Measurements from ENCODE around the gene NCAM2.

Gene NCAM2

GRCh38 chr21:21159253-21159899 is 161.2 kb downstream of the NCAM2 start:
- no peak overlapping the region for H3K9ac ChIP-seq (ENCODE audit: low read depth in 1 of 2, low read length in 2 of 2)
- no peaks in the 10 kb centered on the region for H3K9me3 ChIP-seq (ENCODE audit: control insufficient read depth in 2 of 2, low read length in 2 of 2)
- no peaks in the 10 kb centered on the region for H3K36me3 ChIP-seq (ENCODE audit: control insufficient read depth in 2 of 2, insufficient read depth in 2 of 2, low read length in 2 of 2)
- H3K27me3 ChIP-seq (ENCODE audit: control insufficient read depth in 2 of 2, insufficient read depth in 2 of 2, low read length in 2 of 2) = no peaks in the 10 kb centered on the region
- H3K4me1 ChIP-seq (ENCODE audit: control insufficient read depth in 2 of 2, insufficient read depth in 2 of 2, low read length in 2 of 2) = no peaks in the 10 kb centered on the region
- H3K4me3 ChIP-seq (ENCODE audit: low read length in 2 of 2) = no peak overlapping the region
- H3K27ac ChIP-seq (ENCODE audit: low read depth in 2 of 2, low read length in 2 of 2) = no peak overlapping the region

GRCh38 chr21:21162786-21163185 is 164.6 kb downstream of the NCAM2 start:
- Histone ChIP-seq H3K9ac (ENCODE audit: low read depth in 1 of 2, low read length in 2 of 2) (no peak overlapping the region), H3K4me1 (ENCODE audit: control insufficient read depth in 2 of 2, insufficient read depth in 2 of 2, low read length in 2 of 2) (no peaks in the 10 kb centered on the region), H3K4me3 (ENCODE audit: low read length in 2 of 2) (no peak overlapping the region), H3K27ac (ENCODE audit: low read depth in 2 of 2, low read length in 2 of 2) (no peak overlapping the region), H3K9me3 (ENCODE audit: control insufficient read depth in 2 of 2, low read length in 2 of 2) (no peaks in the 10 kb centered on the region), H3K27me3 (ENCODE audit: control insufficient read depth in 2 of 2, insufficient read depth in 2 of 2, low read length in 2 of 2) (no peaks in the 10 kb centered on the region), H3K36me3 (ENCODE audit: control insufficient read depth in 2 of 2, insufficient read depth in 2 of 2, low read length in 2 of 2) (no peaks in the 10 kb centered on the region)

DNA sequence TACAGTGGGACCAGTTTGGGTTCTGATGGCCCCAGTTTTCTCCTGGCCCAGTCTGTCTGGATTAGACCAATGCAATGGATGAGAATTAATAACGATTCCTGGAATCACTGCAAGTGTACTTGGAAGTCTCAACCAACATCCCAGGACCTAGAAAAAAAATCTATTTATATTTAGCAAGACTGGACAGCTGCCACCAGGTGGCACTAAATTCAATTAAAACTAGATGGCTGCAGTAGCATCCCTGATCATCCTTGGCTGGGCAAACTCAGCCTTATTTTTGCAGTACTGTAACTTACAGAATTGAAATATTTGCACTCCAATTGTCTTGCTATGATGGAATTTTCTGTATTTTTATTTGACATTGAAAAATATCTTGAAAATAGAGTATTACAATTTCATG is 165.7 kb downstream of the NCAM2 start:
- Histone ChIP-seq H3K9me3 (ENCODE audit: control insufficient read depth in 2 of 2, low read length in 2 of 2) (no peaks in the 10 kb centered on the region), H3K27me3 (ENCODE audit: control insufficient read depth in 2 of 2, insufficient read depth in 2 of 2, low read length in 2 of 2) (no peaks in the 10 kb centered on the region), H3K36me3 (ENCODE audit: control insufficient read depth in 2 of 2, insufficient read depth in 2 of 2, low read length in 2 of 2) (no peaks in the 10 kb centered on the region), H3K4me3 (ENCODE audit: low read length in 2 of 2) (no peak overlapping the region), H3K9ac (ENCODE audit: low read depth in 1 of 2, low read length in 2 of 2) (no peak overlapping the region), H3K4me1 (ENCODE audit: control insufficient read depth in 2 of 2, insufficient read depth in 2 of 2, low read length in 2 of 2) (no peaks in the 10 kb centered on the region), H3K27ac (ENCODE audit: low read depth in 2 of 2, low read length in 2 of 2) (no peak overlapping the region)

DNA sequence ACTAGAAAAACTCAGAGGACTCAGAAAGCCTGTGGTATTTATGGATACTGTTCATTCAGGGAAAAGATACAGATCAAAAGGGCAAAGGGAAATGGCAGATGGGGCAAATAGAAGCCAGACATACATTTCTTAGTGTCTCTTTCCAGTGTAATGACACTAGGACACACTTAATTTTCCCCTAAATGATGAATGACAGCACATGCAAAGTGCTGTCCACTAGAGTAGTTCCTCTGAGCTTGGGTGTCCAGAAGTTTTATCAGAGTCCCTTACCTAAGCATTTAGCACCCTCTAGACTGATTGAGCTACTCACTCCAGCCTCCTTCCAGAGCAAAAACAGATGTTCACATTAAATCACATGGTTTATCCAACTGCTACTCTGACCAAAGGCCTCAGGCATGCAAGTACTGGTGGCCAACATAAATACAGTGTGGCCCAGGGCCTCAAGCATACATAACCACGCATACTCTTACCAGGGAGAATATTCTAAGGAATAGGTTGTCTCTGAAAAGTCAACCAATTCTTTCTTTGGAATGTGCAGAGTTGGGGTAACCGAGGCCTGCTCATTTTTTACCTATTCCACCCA is 166.9 kb downstream of the NCAM2 start:
- Histone ChIP-seq H3K9me3 (ENCODE audit: control insufficient read depth in 2 of 2, low read length in 2 of 2) (no peaks in the 10 kb centered on the region), H3K9ac (ENCODE audit: low read depth in 1 of 2, low read length in 2 of 2) (no peak overlapping the region), H3K36me3 (ENCODE audit: control insufficient read depth in 2 of 2, insufficient read depth in 2 of 2, low read length in 2 of 2) (no peaks in the 10 kb centered on the region), H3K4me3 (ENCODE audit: low read length in 2 of 2) (no peak overlapping the region), H3K4me1 (ENCODE audit: control insufficient read depth in 2 of 2, insufficient read depth in 2 of 2, low read length in 2 of 2) (no peaks in the 10 kb centered on the region), H3K27me3 (ENCODE audit: control insufficient read depth in 2 of 2, insufficient read depth in 2 of 2, low read length in 2 of 2) (no peaks in the 10 kb centered on the region), H3K27ac (ENCODE audit: low read depth in 2 of 2, low read length in 2 of 2) (no peak overlapping the region)

DNA sequence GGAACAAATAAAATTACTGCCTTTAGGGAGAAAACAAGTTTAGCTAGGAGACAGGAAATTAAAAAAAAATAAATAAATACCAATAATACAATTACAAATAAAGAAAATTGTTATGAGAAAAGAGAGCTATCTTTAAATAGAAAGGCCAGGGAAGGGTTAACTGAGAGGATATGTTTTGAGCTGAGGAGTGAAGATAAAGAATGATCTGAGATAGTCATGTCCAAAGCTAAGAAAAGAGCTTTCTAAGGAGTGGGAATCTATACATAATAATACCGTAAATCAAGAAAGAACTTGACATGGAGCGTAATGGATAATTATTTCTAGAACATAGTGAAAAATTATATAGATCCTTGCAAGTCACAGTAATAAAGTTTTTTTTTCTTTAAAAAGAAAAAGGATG is 176.5 kb downstream of the NCAM2 start:
- H3K36me3 ChIP-seq (ENCODE audit: control insufficient read depth in 2 of 2, insufficient read depth in 2 of 2, low read length in 2 of 2) = no peaks in the 10 kb centered on the region
- H3K27me3 ChIP-seq (ENCODE audit: control insufficient read depth in 2 of 2, insufficient read depth in 2 of 2, low read length in 2 of 2) = no peaks in the 10 kb centered on the region
- no peak overlapping the region for H3K9ac ChIP-seq (ENCODE audit: low read depth in 1 of 2, low read length in 2 of 2)
- H3K9me3 ChIP-seq (ENCODE audit: control insufficient read depth in 2 of 2, low read length in 2 of 2) = no peaks in the 10 kb centered on the region
- no peaks in the 10 kb centered on the region for H3K4me1 ChIP-seq (ENCODE audit: control insufficient read depth in 2 of 2, insufficient read depth in 2 of 2, low read length in 2 of 2)
- no peak overlapping the region for H3K27ac ChIP-seq (ENCODE audit: low read depth in 2 of 2, low read length in 2 of 2)
- H3K4me3 ChIP-seq (ENCODE audit: low read length in 2 of 2) = no peak overlapping the region

DNA sequence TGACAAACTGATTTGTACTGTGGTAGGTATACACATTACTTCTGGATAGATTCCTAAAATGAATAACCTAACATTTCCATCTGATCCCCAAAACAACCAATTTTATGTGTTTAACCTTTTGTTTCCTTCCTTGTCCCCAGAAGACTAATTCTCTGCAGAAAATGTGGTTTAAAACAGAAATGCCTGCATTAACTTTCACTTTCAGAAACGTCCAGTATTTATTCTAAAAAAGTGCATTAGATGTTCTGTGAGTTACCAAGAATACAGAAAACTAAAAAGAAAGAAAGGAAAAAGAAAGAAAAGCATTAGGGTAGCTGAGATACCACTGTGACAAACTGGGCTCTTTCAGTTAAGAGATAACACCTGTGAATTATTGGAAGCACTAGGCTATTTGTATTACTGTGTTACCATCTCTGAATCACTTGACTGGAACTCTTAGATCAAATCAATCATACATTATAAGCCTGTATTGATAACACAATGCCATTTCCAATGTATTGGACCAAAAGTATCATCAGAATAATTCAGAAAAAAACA is 177.7 kb downstream of the NCAM2 start:
- no peak overlapping the region for H3K4me3 ChIP-seq (ENCODE audit: low read length in 2 of 2)
- no peak overlapping the region for H3K27ac ChIP-seq (ENCODE audit: low read depth in 2 of 2, low read length in 2 of 2)
- H3K9ac ChIP-seq (ENCODE audit: low read depth in 1 of 2, low read length in 2 of 2) = no peak overlapping the region
- no peaks in the 10 kb centered on the region for H3K9me3 ChIP-seq (ENCODE audit: control insufficient read depth in 2 of 2, low read length in 2 of 2)
- no peaks in the 10 kb centered on the region for H3K36me3 ChIP-seq (ENCODE audit: control insufficient read depth in 2 of 2, insufficient read depth in 2 of 2, low read length in 2 of 2)
- H3K27me3 ChIP-seq (ENCODE audit: control insufficient read depth in 2 of 2, insufficient read depth in 2 of 2, low read length in 2 of 2) = no peaks in the 10 kb centered on the region
- H3K4me1 ChIP-seq (ENCODE audit: control insufficient read depth in 2 of 2, insufficient read depth in 2 of 2, low read length in 2 of 2) = no peaks in the 10 kb centered on the region

- no peaks in the 10 kb centered on the region for H3K27me3 ChIP-seq (ENCODE audit: control insufficient read depth in 2 of 2, insufficient read depth in 2 of 2, low read length in 2 of 2)
- no peak overlapping the region for H3K4me3 ChIP-seq (ENCODE audit: low read length in 2 of 2)
- no peaks in the 10 kb centered on the region for H3K9me3 ChIP-seq (ENCODE audit: control insufficient read depth in 2 of 2, low read length in 2 of 2)
- H3K4me1 ChIP-seq (ENCODE audit: control insufficient read depth in 2 of 2, insufficient read depth in 2 of 2, low read length in 2 of 2) = no peaks in the 10 kb centered on the region
- H3K36me3 ChIP-seq (ENCODE audit: control insufficient read depth in 2 of 2, insufficient read depth in 2 of 2, low read length in 2 of 2) = no peaks in the 10 kb centered on the region
- H3K9ac ChIP-seq (ENCODE audit: low read depth in 1 of 2, low read length in 2 of 2) = no peak overlapping the region
- H3K27ac ChIP-seq (ENCODE audit: low read depth in 2 of 2, low read length in 2 of 2) = no peak overlapping the region
These were observed 179.3 kb downstream of the NCAM2 start for GRCh38 chr21:21177353-21177986.

DNA sequence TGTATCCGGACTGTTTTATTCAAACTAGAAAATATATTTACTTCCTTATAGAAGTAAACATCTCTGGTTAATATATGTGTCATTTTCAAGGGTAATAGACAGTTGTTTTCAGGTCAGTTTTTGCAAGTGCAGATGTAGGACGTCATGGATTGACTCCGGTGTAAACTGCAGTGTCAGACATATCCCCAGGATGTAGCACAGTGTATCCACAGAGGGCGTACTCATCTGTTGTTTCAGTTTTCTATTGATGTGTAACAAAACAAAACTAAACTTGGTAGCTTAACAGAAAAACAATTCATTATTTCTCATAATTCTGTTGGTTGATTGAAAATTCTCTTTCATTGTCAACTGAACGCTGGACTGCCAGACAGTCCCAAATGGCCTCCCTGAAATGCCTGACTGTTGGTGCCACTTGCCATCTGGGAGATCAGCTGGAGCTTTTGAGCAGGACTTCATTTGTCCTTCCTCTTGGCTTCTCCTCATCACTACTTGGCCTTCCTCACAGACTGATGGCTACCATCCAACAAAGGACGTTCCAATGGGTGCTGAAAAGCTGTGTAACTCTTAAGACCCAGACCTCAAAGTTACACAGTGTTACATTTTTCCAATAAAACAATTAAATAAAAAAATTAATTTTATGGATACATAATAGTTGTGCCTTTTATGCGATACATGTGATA is 181.6 kb downstream of the NCAM2 start:
- no peak overlapping the region for H3K4me3 ChIP-seq (ENCODE audit: low read length in 2 of 2)
- no peak overlapping the region for H3K27ac ChIP-seq (ENCODE audit: low read depth in 2 of 2, low read length in 2 of 2)
- no peaks in the 10 kb centered on the region for H3K27me3 ChIP-seq (ENCODE audit: control insufficient read depth in 2 of 2, insufficient read depth in 2 of 2, low read length in 2 of 2)
- no peak overlapping the region for H3K9ac ChIP-seq (ENCODE audit: low read depth in 1 of 2, low read length in 2 of 2)
- H3K9me3 ChIP-seq (ENCODE audit: control insufficient read depth in 2 of 2, low read length in 2 of 2) = no peaks in the 10 kb centered on the region
- no peaks in the 10 kb centered on the region for H3K4me1 ChIP-seq (ENCODE audit: control insufficient read depth in 2 of 2, insufficient read depth in 2 of 2, low read length in 2 of 2)
- no peaks in the 10 kb centered on the region for H3K36me3 ChIP-seq (ENCODE audit: control insufficient read depth in 2 of 2, insufficient read depth in 2 of 2, low read length in 2 of 2)

DNA sequence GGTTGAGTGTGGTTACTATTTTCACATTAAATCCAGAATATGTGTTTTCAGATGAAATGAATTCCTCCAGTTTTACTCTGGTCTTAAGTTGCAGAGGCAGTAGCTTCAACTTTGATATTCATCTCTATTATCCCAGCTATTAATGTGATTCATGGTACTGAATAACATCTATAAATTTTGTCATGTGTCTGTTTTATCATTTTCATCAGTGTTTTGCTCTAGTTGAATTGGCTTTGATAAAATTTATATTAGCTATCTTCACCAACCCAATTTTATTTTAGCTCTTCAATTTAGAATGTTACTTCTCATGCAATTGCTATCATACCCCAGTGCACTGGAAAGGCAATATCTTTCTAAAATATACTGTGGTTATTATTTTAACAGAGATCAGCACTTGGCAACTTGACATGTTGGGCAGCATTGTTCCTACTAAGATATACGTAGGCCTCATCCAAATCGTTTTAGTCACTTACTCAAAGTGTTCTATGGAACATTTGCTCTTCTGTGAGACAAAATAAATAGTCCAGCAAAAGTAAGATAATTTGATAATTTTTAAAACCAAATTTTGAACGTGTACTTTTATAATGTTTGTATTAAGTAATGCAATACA is 184.3 kb downstream of the NCAM2 start:
- Histone ChIP-seq H3K36me3 (ENCODE audit: control insufficient read depth in 2 of 2, insufficient read depth in 2 of 2, low read length in 2 of 2) (no peaks in the 10 kb centered on the region), H3K9me3 (ENCODE audit: control insufficient read depth in 2 of 2, low read length in 2 of 2) (no peaks in the 10 kb centered on the region), H3K4me1 (ENCODE audit: control insufficient read depth in 2 of 2, insufficient read depth in 2 of 2, low read length in 2 of 2) (no peaks in the 10 kb centered on the region), H3K4me3 (ENCODE audit: low read length in 2 of 2) (no peak overlapping the region), H3K27ac (ENCODE audit: low read depth in 2 of 2, low read length in 2 of 2) (no peak overlapping the region), H3K27me3 (ENCODE audit: control insufficient read depth in 2 of 2, insufficient read depth in 2 of 2, low read length in 2 of 2) (no peaks in the 10 kb centered on the region), H3K9ac (ENCODE audit: low read depth in 1 of 2, low read length in 2 of 2) (no peak overlapping the region)

DNA sequence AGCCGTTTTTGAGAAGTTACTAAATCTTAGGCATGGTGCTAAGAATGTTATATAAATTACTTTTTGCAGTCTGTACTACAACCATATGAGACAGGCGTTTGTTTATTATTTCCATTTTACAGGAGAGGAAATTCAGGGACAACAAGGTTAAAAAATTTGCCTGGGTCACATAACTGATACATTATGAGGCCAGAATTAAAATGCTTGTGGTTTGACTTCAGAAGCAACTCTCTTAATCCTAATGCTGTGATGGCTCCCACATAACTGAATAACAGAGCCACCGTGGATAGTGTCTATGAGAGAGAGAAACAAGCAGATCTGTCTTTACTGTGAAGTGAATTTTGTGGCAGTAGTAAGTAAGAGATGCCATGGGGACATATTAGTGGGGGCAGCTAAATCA is 184.9 kb downstream of the NCAM2 start:
- Histone ChIP-seq H3K9me3 (ENCODE audit: control insufficient read depth in 2 of 2, low read length in 2 of 2) (no peaks in the 10 kb centered on the region), H3K4me3 (ENCODE audit: low read length in 2 of 2) (no peak overlapping the region), H3K27ac (ENCODE audit: low read depth in 2 of 2, low read length in 2 of 2) (no peak overlapping the region), H3K27me3 (ENCODE audit: control insufficient read depth in 2 of 2, insufficient read depth in 2 of 2, low read length in 2 of 2) (no peaks in the 10 kb centered on the region), H3K4me1 (ENCODE audit: control insufficient read depth in 2 of 2, insufficient read depth in 2 of 2, low read length in 2 of 2) (no peaks in the 10 kb centered on the region), H3K36me3 (ENCODE audit: control insufficient read depth in 2 of 2, insufficient read depth in 2 of 2, low read length in 2 of 2) (no peaks in the 10 kb centered on the region), H3K9ac (ENCODE audit: low read depth in 1 of 2, low read length in 2 of 2) (no peak overlapping the region)
